Astrocyte of the spinal cord (primary cell): ENCODE data around the gene FBXO3.
A peak's percentile ranks its signal among the peaks of the same experiment; 100 is the strongest.

Experiments
- DNase-seq: peaks from one replicate; pipeline ENCODE4 v3.0.0; 2011; ENCODE audit warnings: low read depth, low spot score
- H3K4me3 ChIP-seq: 2 replicates; pipeline ENCODE4 v1.5.1; 2011; ENCODE audit warnings: low read depth, mild to moderate bottlenecking, low read length, moderate library complexity
- in situ Hi-C: cut with HindIII; loops from 2 replicates; pipeline ENCODE4 v1.10.0; 2017; ENCODE audit warnings: low sequenced_read_pairs
- TF ChIP-seq, protein P1 (sequence below): IDR thresholded peaks from 2 replicates; pipeline ENCODE4 v1.5.1; 2012; ENCODE audit warnings: low read depth, mild to moderate bottlenecking, low read length, inconsistent platforms

Gene FBXO3

GRCh38 chr11:33722590-33723234 is 51.6 kb downstream of the FBXO3 start:
- in situ Hi-C loops, result no loop called here
- TF ChIP-seq, protein P1, sequence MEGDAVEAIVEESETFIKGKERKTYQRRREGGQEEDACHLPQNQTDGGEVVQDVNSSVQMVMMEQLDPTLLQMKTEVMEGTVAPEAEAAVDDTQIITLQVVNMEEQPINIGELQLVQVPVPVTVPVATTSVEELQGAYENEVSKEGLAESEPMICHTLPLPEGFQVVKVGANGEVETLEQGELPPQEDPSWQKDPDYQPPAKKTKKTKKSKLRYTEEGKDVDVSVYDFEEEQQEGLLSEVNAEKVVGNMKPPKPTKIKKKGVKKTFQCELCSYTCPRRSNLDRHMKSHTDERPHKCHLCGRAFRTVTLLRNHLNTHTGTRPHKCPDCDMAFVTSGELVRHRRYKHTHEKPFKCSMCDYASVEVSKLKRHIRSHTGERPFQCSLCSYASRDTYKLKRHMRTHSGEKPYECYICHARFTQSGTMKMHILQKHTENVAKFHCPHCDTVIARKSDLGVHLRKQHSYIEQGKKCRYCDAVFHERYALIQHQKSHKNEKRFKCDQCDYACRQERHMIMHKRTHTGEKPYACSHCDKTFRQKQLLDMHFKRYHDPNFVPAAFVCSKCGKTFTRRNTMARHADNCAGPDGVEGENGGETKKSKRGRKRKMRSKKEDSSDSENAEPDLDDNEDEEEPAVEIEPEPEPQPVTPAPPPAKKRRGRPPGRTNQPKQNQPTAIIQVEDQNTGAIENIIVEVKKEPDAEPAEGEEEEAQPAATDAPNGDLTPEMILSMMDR, result no peak
- H3K4me3 ChIP-seq, result no peak overlapping the region
- peak; percentile 74 for DNase-seq

DNA sequence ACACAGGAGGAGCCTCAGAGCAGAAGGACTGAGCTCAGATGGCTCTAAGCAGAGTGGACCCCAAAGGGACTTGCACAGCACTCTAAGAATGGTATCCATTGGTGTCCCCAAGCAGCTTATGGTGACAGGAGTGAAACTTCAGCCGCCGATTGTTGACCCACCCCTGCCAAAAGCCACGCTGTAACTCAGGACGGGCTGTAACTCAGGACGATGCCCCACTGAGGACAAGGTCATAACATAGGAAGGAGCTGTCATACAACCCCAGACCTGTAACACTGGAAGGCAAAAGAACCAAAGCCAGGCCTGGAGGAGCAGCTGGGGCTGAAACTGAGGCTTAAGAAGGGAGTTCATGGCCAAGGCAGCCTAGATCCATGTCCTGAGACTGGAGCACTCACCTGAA is 52.3 kb downstream of the FBXO3 start:
- no peak for DNase-seq
- in situ Hi-C loops, result no loop called here
- no peak overlapping the region for H3K4me3 ChIP-seq
- TF ChIP-seq, protein P1, result no peak

- in situ Hi-C loops, result no loop called here
- TF ChIP-seq, protein P1, result no peak
- DNase-seq, result peak; percentile 67
- H3K4me3 ChIP-seq, result no peak overlapping the region
Observed at GRCh38 chr11:33721426-33721825, 52.9 kb downstream of the FBXO3 start.

DNA sequence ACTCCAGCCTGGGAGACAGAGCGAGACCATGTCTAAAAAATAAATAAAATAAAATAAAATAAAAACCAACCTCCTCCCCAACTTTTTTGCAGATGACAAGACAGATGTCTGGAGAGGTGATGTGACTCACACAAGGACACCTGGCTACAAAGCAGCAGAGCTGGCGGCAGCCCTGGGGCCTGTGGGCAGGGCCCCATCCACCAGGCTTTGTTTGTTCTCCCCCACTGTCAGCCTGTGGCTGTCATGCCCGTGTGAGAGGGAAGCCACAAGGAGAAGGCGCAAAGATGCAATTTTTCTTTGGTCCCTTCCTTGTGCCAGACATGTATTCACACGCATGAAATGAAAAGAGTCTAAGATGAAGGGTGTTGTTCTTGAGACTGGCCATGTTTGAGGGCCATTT is 54.7 kb downstream of the FBXO3 start:
- TF ChIP-seq, protein P1, result no peak
- no peak overlapping the region for H3K4me3 ChIP-seq
- no peak for DNase-seq
- in situ Hi-C loops, result no loop called here

- no peak overlapping the region for H3K4me3 ChIP-seq
- in situ Hi-C loops, result no loop called here
- DNase-seq, result no peak
- TF ChIP-seq, protein P1, result no peak
Observed at GRCh38 chr11:33718440-33718839, 55.9 kb downstream of the FBXO3 start.

- in situ Hi-C loops, result no loop called here
Observed at GRCh38 chr11:33716243-33716642, 58.1 kb downstream of the FBXO3 start.

More at GRCh38 chr11:33716243-33716642, 58.1 kb downstream of the FBXO3 start:
- TF ChIP-seq, protein P1, result peak; percentile 53
- peak; percentile 48 for DNase-seq
- no peak overlapping the region for H3K4me3 ChIP-seq
